Gastrocnemius medialis (tissue), 4 donors: ENCODE data around the gene SNRPD3. TPM values are rescaled to one million over a fixed set of nuclear protein-coding genes. Genes with fewer than 3 reads are reported as not detected.

Experiments used
- ATAC-seq, 2 donors: fragments of 150-250 bp; one replicate each; pipeline ENCODE4 v1.9.1; 2016
- DNase-seq, 2 donors: peaks; one replicate each; pipeline ENCODE4 v3.0.0-alpha.2; 2019
- H3K27ac ChIP-seq, 4 donors: fragments of 200-600 bp; sonication (generic); 1 replicate in 1 of 4; 2 replicates in 3 of 4; pipeline ENCODE4 v1.5.1; 2016 to 2018; ENCODE audit warnings: mild to moderate bottlenecking in 2 of 4, moderate library complexity in 1 of 4
- H3K27me3 ChIP-seq, 3 donors: fragments of 200-600 bp; sonication (generic) in 2 of 3; 1 replicate in 1 of 3; 2 replicates in 2 of 3; pipeline versions ENCODE4 v1.5.1 to v1.6.0; 2016 to 2019; ENCODE audit warnings: mild to moderate bottlenecking in 1 of 3, moderate library complexity in 1 of 3
- H3K36me3 ChIP-seq, 2 donors: fragments of 200-600 bp; sonication (generic) in 1 of 2; one replicate each; pipeline ENCODE4 v1.5.1; 2017 to 2018
- H3K4me1 ChIP-seq, 2 donors: fragments of 200-600 bp; sonication (generic) in 1 of 2; one replicate each; pipeline ENCODE4 v1.5.1; 2016 to 2017; ENCODE audit warnings: mild to moderate bottlenecking in 2 of 2
- H3K4me3 ChIP-seq, 4 donors: fragments of 200-600 bp; sonication (generic) in 3 of 4; 1 replicate in 1 of 4; 2 replicates in 3 of 4; pipeline ENCODE4 v1.5.1; 2016 to 2019; ENCODE audit warnings: mild to moderate bottlenecking in 2 of 4
- H3K9me3 ChIP-seq, 3 donors: fragments of 200-600 bp; sonication (generic) in 2 of 3; 1 replicate in 1 of 3; 2 replicates in 2 of 3; pipeline ENCODE4 v1.5.1; 2016 to 2019
- POLR2A ChIP-seq, 2 donors: fragments of 450-650 bp; IDR thresholded peaks; one replicate each; pipeline ENCODE4 v1.6.1; 2017; ENCODE audit warnings: antibody characterized with exemption in 2 of 2, mild to moderate bottlenecking in 2 of 2, moderate library complexity in 2 of 2
- in situ Hi-C, 4 donors: fragments of 200-750 bp; cut with MboI; loops; one replicate each; pipeline versions ENCODE4 v1.15.0 to v1.8.0; 2017; ENCODE audit warnings: low sequenced_read_pairs in 4 of 4
- intact Hi-C: fragments of 100-400 bp; cut with DNase I; formaldehyde crosslinking; loops from one replicate; pipeline ENCODE4 v1.15.1; 2023; ENCODE audit warnings: low total_unique reads
- total RNA-seq, 4 donors: library from RNA; depleted of rRNA; stranded (reverse); fragments of >200 nt; gene quantifications; one replicate each; pipeline versions ENCODE4 v1.1.0 to v1.2.3, GENCODE V29; 2016
- TF ChIP-seq, protein P1 (sequence below), 5 experiments: fragments of 450-650 bp in 3 of 5; fragments of 200-600 bp in 2 of 5; sonication (generic) in 2 of 5; IDR thresholded peaks in 4 of 5; conservative IDR thresholded peaks in 1 of 5; 1 replicate in 4 of 5; 2 replicates in 1 of 5; pipeline ENCODE4 v1.5.1; 2016 to 2019; ENCODE audit warnings: antibody characterized with exemption in 5 of 5, mild to moderate bottlenecking in 3 of 5, moderate library complexity in 3 of 5

The SNRPD3 gene
- 100 to 1,000 TPM; 119 to 166 (median 145) TPM for total RNA-seq

DNA sequence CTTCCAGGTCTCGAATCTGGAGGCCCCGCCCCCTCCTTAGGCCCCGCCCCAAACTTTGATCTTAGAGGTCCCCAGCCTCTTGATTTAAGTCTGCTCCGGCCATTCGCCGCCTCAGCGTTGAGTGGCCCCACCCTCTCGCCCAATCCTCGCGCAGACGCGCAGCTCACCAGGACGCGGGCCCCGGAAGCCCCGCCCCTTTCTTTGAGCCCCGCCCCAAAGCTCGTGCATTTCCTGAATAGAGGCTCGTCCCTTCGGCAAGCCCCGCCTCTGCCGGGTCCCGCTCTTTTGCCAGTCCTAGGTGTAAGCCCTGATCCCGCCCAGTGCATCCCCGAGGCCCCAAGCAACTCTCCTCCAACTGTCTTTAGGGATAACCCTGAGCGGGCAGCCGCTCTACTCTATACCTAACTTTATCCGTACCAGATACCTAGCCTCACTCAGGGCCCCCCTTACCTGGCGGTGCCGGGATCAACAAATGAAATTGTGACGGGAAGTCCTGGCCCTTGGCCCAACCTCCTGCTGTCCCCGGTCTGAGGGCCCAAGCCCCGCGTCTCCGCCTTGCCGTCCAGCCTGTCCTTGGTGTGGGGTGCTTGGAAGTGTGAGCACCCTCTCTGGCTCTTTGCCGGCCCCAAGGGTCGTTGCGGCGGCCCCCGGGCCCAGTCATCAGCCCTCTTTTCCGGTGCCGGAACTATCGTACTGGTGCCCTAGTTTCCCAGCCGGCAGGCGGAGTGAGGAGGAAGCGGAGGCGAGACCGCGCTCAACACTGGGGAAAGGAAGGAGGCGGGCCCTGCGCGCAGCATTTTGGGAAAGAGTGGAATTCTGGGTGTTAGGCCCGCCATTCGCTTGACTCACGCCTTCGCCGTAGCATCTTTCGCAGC lies at the start of gene SNRPD3:
SNRPD3 (plus strand) TSS at position 835 of the 875 bp plus-strand sequence. CDS start 1,676 bp downstream, outside the sequence.
- Histone ChIP-seq H3K36me3 (peaks cover 0 to 16% of the 10 kb centered on the region in 2 donors), H3K4me3 (peak within 1 kb of the TSS; percentile 88 to 97 (median 96)), H3K27me3 (no peaks in the 10 kb centered on the region), H3K27ac (peak within 1 kb of the TSS; percentile 96 to 99 (median 99)), H3K4me1 (peaks cover 65 to 79% of the 10 kb centered on the region in 2 donors), H3K9me3 (no peaks in the 10 kb centered on the region)
- DNase-seq (peak; percentile 100), ATAC-seq (peak; percentile 76 to 79)
- TF ChIP-seq POLR2A (IDR thresholded peaks at IDR 0.05): peak; percentile 67 to 74
- TF ChIP-seq, protein P1, sequence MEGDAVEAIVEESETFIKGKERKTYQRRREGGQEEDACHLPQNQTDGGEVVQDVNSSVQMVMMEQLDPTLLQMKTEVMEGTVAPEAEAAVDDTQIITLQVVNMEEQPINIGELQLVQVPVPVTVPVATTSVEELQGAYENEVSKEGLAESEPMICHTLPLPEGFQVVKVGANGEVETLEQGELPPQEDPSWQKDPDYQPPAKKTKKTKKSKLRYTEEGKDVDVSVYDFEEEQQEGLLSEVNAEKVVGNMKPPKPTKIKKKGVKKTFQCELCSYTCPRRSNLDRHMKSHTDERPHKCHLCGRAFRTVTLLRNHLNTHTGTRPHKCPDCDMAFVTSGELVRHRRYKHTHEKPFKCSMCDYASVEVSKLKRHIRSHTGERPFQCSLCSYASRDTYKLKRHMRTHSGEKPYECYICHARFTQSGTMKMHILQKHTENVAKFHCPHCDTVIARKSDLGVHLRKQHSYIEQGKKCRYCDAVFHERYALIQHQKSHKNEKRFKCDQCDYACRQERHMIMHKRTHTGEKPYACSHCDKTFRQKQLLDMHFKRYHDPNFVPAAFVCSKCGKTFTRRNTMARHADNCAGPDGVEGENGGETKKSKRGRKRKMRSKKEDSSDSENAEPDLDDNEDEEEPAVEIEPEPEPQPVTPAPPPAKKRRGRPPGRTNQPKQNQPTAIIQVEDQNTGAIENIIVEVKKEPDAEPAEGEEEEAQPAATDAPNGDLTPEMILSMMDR (IDR thresholded peaks at IDR 0.05 in 4 of 5, conservative IDR thresholded peaks at IDR 0.05 in 1 of 5): peak in 4 of 5 experiments; percentile 32 to 44 (median 38)
- in situ Hi-C loops: no loop called here
- intact Hi-C loops: loop anchor here (1.0 kb wide), 1 partner anchor 38 kb away; the partner anchor contains the start of gene LRRC75B

DNA sequence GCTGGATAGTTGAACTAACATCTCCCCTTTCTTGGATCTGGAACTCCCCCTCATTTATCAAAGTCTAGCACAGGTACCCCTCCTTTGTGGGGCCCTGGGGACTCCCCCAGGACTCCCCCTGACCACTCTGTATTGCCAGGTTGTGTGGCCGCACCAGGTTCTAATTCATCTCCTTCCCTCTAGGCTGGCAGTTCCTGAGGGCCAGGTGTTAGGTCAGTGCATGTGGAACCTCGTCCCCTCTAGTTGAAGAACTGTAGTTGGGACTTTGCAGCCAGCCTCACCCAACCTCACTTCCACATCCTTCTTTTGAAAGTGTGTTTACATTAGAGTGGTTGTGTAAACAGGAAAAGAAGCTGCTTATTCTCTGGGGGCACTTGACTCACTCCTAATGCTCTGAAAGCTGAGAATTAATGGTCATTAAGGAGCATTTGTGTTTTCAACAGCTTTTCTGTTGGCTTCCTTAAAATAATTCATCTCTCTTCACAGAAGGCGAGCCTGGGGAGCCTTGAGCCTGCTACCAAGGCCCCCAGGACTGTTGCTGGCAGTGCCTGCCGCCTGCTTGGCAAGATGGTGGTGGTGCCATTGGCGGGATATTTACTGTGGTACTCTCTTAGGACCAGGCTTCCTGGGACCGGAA lies 48.9 kb upstream of the SNRPD3 start:
- peaks cover 14 to 18% of the 10 kb centered on the region in 2 donors for H3K4me1 ChIP-seq
- DNase-seq (no peak), ATAC-seq (no peak)
- intact Hi-C loops (no loop called here), in situ Hi-C loops (loop anchor here in 1 of 4 donors (10.0 kb wide), 1 partner anchor 72 kb away; no protein-coding TSS in a partner anchor)
- no peak overlapping the region for H3K27ac ChIP-seq
- H3K4me3 ChIP-seq: no peak overlapping the region
- TF ChIP-seq, protein P1 (IDR thresholded peaks at IDR 0.05 in 4 of 5, conservative IDR thresholded peaks at IDR 0.05 in 1 of 5): no peak
- no peak for TF ChIP-seq POLR2A (IDR thresholded peaks at IDR 0.05)
- H3K9me3 ChIP-seq: no peaks in the 10 kb centered on the region
- H3K36me3 ChIP-seq: no peaks in the 10 kb centered on the region
- no peaks in the 10 kb centered on the region for H3K27me3 ChIP-seq

DNA sequence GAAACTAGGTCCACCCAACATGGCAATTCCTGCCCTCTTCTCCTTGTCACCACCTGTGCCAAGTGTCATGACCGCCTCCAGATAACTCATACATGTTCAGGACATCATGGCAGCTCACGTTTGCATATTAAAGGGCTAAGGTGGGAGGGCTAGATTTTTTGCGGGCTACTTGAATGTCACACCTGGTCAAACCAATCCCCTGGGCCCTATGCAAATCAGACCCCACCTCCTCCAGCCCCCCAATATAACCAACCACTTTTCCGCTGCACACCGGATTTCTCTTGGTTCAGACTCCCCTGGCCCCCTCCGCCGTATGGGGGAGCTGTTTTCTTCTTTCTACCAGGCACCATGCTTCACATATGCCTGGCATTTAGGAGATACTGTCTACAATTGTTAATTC lies 48.1 kb upstream of the SNRPD3 start:
- Histone ChIP-seq H3K27me3 (no peaks in the 10 kb centered on the region), H3K4me3 (no peak overlapping the region), H3K36me3 (no peaks in the 10 kb centered on the region), H3K4me1 (peaks cover 14 to 22% of the 10 kb centered on the region in 2 donors), H3K9me3 (no peaks in the 10 kb centered on the region), H3K27ac (no peak overlapping the region)
- in situ Hi-C loops: loop anchor here in 1 of 4 donors (10.0 kb wide), 1 partner anchor 73 kb away; no protein-coding TSS in a partner anchor
- intact Hi-C loops: no loop called here
- DNase-seq (no peak), ATAC-seq (no peak)
- TF ChIP-seq, protein P1 (IDR thresholded peaks at IDR 0.05 in 4 of 5, conservative IDR thresholded peaks at IDR 0.05 in 1 of 5): no peak
- no peak for TF ChIP-seq POLR2A (IDR thresholded peaks at IDR 0.05)

DNA sequence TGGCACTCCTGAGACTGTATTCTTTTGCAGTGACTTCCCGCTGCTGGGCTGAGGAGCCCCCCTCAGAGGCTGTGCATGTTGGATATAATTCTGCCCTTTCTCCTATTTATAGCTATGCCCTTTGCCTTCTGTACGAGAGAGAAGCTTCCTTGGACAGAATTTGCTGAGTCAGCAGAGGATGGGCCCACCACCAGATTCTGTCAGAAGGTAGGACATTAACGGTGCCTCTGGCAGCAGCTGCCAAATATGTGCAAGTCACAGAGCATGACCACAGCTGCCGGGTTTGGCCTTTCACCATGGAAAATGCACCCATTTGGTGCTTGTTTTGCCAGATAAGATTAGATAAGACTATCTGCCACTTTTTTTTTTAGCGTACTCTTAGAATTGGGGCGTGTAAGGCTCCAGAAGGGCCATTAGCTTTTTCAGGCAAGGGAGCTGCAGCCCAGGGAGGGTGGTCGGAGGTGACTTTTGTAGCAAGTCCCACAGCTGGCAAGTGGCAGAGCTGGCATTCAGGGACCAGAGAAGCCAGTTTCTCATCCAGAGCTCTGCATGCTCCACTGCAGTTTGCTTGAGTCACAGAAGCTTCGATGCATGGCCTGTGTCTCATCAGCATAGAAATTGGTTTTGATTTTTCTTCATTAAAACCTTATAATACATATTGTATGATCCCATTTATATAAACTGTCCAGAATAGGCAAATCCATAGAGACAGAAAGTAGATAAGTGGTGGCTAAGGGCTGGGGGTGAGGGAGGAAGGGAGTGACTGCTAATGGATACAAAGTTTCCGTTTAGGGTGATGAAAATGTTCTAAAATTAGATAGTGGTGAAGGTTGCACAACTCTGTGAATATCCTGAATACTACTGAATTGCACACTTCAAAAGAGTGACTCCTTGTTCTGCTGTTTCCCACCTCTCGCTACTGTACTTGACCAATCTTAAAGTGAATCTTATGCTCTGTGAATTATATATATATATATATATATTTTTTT lies 44.9 kb upstream of the SNRPD3 start:
- ATAC-seq (peak; percentile 93 to 98), DNase-seq (peak in 1 of 2 donors; percentile 49)
- peak overlapping the region; percentile 61 to 73 (median 66) for H3K27ac ChIP-seq
- in situ Hi-C loops: loop anchor here in 1 of 4 donors (10.0 kb wide), 1 partner anchor 76 kb away; no protein-coding TSS in a partner anchor
- H3K4me3 ChIP-seq: no peak overlapping the region
- no peak for TF ChIP-seq POLR2A (IDR thresholded peaks at IDR 0.05)
- TF ChIP-seq, protein P1 (IDR thresholded peaks at IDR 0.05 in 4 of 5, conservative IDR thresholded peaks at IDR 0.05 in 1 of 5): no peak
- no peaks in the 10 kb centered on the region for H3K9me3 ChIP-seq
- no peaks in the 10 kb centered on the region for H3K27me3 ChIP-seq
- peaks cover 14 to 22% of the 10 kb centered on the region in 2 donors for H3K4me1 ChIP-seq
- H3K36me3 ChIP-seq: no peaks in the 10 kb centered on the region
- intact Hi-C loops: no loop called here
